SU-DHL-6 (cell line): Measurements from ENCODE around the gene LAMA2.

Experiments
- H2AFZ ChIP-seq: fragments of 200-600 bp; sonication (generic); 2 replicates; pipeline ENCODE4 v1.6.1; 2014; ENCODE audit warnings: low read depth, mild to moderate bottlenecking, moderate library complexity, mixed read lengths, antibody characterized with exemption, low read length; ENCODE audit not compliant: severe bottlenecking
- H3F3A ChIP-seq: fragments of 200-600 bp; shearing (Covaris generic); 2 replicates; pipeline ENCODE4 v1.6.0; 2016; ENCODE audit warnings: antibody characterized with exemption, mild to moderate bottlenecking; ENCODE audit not compliant: insufficient read depth
- H3K27ac ChIP-seq: fragments of 200-600 bp; sonication (generic); 2 replicates; pipeline ENCODE4 v1.5.1; 2016; ENCODE audit warnings: low read depth, mild to moderate bottlenecking, low read length, moderate library complexity, mixed read lengths
- H3K27me3 ChIP-seq: fragments of 200-600 bp; sonication (generic), shearing (Covaris generic); 2 replicates; pipeline ENCODE4 v1.6.0; 2014; ENCODE audit warnings: mild to moderate bottlenecking, low read length
- H3K36me3 ChIP-seq: fragments of 200-600 bp; sonication (generic); 2 replicates; pipeline ENCODE4 v1.6.1; 2014; ENCODE audit warnings: mild to moderate bottlenecking, low read length, mixed read lengths
- H3K4me2 ChIP-seq: fragments of 300-600, 200-600 bp; shearing (Covaris generic), sonication (generic); 2 replicates; pipeline ENCODE4 v1.6.0; 2014; ENCODE audit warnings: low read length, low read depth, mild to moderate bottlenecking; ENCODE audit not compliant: poor library complexity, severe bottlenecking
- H3K4me3 ChIP-seq: fragments of 200-600 bp; sonication (generic); 2 replicates; pipeline ENCODE4 v1.5.1; 2014; ENCODE audit warnings: antibody characterized with exemption, low read length, mild to moderate bottlenecking, mixed read lengths; ENCODE audit not compliant: insufficient read depth, poor library complexity, severe bottlenecking
- H3K79me2 ChIP-seq: fragments of 200-600 bp; sonication (generic); 2 replicates; pipeline ENCODE4 v1.6.1; 2014; ENCODE audit warnings: mild to moderate bottlenecking, low read length, moderate library complexity; ENCODE audit not compliant: insufficient read depth
- H3K9ac ChIP-seq: fragments of 200-600 bp; sonication (generic); 2 replicates; pipeline ENCODE4 v1.7.0; 2014; ENCODE audit warnings: mild to moderate bottlenecking, low read length
- H3K9me2 ChIP-seq: fragments of 200-600 bp; sonication (generic); replicated peaks from 2 replicates; pipeline ENCODE4 v1.6.1; 2014; ENCODE audit warnings: low read length; ENCODE audit not compliant: insufficient read depth
- H3K9me3 ChIP-seq: fragments of 200-600 bp; sonication (generic); 2 replicates; pipeline ENCODE4 v1.6.1; 2014; ENCODE audit warnings: low read length, mixed read lengths; ENCODE audit not compliant: insufficient read depth
- H4K20me1 ChIP-seq: fragments of 200-600 bp; sonication (generic); 2 replicates; pipeline ENCODE4 v1.6.1; 2014; ENCODE audit warnings: low read depth, mild to moderate bottlenecking, antibody characterized with exemption, low read length, moderate library complexity, mixed read lengths
- EZH2phosphoT487 ChIP-seq: fragments of 200-600 bp; sonication (generic), shearing (Covaris generic); conservative IDR thresholded peaks from 2 replicates; pipeline ENCODE4 v1.6.1; 2018; ENCODE audit warnings: mild to moderate bottlenecking, antibody characterized with exemption, low read length, moderate library complexity, mixed read lengths
- TF ChIP-seq, protein P1 (sequence below): fragments of 200-600 bp; sonication (generic); IDR thresholded peaks from one replicate; pipeline ENCODE4 v1.5.1; 2017; ENCODE audit warnings: antibody characterized with exemption, mild to moderate bottlenecking, low read length, moderate library complexity; ENCODE audit not compliant: insufficient read depth, poor library complexity, severe bottlenecking

The LAMA2 gene

GRCh38 chr6:129175066-129175465 is 292.1 kb downstream of the LAMA2 start:
- no peak overlapping the region for H3K9ac ChIP-seq
- no peak overlapping the region for H3K4me2 ChIP-seq
- H3K79me2 ChIP-seq: no peaks in the 10 kb centered on the region
- no peak overlapping the region for H2AFZ ChIP-seq
- H3K9me3 ChIP-seq: no peaks in the 10 kb centered on the region
- H4K20me1 ChIP-seq: no peaks in the 10 kb centered on the region
- no peaks in the 10 kb centered on the region for H3K36me3 ChIP-seq
- H3F3A ChIP-seq: no peaks in the 10 kb centered on the region
- no peaks in the 10 kb centered on the region for H3K27me3 ChIP-seq
- no peaks in the 10 kb centered on the region for H3K9me2 ChIP-seq
- no peak overlapping the region for H3K27ac ChIP-seq
- TF ChIP-seq, protein P1, sequence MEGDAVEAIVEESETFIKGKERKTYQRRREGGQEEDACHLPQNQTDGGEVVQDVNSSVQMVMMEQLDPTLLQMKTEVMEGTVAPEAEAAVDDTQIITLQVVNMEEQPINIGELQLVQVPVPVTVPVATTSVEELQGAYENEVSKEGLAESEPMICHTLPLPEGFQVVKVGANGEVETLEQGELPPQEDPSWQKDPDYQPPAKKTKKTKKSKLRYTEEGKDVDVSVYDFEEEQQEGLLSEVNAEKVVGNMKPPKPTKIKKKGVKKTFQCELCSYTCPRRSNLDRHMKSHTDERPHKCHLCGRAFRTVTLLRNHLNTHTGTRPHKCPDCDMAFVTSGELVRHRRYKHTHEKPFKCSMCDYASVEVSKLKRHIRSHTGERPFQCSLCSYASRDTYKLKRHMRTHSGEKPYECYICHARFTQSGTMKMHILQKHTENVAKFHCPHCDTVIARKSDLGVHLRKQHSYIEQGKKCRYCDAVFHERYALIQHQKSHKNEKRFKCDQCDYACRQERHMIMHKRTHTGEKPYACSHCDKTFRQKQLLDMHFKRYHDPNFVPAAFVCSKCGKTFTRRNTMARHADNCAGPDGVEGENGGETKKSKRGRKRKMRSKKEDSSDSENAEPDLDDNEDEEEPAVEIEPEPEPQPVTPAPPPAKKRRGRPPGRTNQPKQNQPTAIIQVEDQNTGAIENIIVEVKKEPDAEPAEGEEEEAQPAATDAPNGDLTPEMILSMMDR: no peak
- TF ChIP-seq EZH2phosphoT487: no peak
- H3K4me3 ChIP-seq: no peak overlapping the region

- no peaks in the 10 kb centered on the region for H3K27me3 ChIP-seq
- TF ChIP-seq, protein P1: no peak
- no peak for TF ChIP-seq EZH2phosphoT487
- no peaks in the 10 kb centered on the region for H3F3A ChIP-seq
- no peaks in the 10 kb centered on the region for H4K20me1 ChIP-seq
- no peaks in the 10 kb centered on the region for H3K9me2 ChIP-seq
- no peak overlapping the region for H3K4me3 ChIP-seq
- no peak overlapping the region for H3K27ac ChIP-seq
- no peak overlapping the region for H2AFZ ChIP-seq
- H3K36me3 ChIP-seq: no peaks in the 10 kb centered on the region
- H3K9me3 ChIP-seq: no peaks in the 10 kb centered on the region
- no peak overlapping the region for H3K9ac ChIP-seq
- no peaks in the 10 kb centered on the region for H3K79me2 ChIP-seq
- no peak overlapping the region for H3K4me2 ChIP-seq
Measured at GRCh38 chr6:129177801-129178200, 294.9 kb downstream of the LAMA2 start.

DNA sequence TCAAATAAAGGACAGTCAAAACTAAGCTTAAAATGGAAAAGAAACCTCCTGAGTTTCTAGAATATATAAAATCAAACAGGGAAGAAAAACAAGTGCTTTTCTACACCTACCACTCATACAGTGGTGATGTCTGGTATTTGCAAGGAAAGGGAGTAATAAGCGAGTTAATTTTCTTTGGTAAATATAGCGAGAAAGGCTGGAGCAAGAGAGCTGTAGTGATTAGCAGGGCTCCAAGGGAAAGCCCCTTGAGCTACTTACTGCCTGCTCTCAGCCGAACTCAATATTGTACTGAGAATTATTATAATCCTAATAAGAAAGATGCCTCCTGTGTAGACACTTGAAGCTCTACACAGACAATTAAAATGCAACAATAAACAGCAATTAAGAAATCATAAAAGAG is 296.3 kb downstream of the LAMA2 start:
- H3K27ac ChIP-seq: no peak overlapping the region
- H4K20me1 ChIP-seq: no peaks in the 10 kb centered on the region
- H2AFZ ChIP-seq: no peak overlapping the region

More for the DNA sequence above, 296.3 kb downstream of the LAMA2 start:
- Histone ChIP-seq H3K9me3 (no peaks in the 10 kb centered on the region), H3K9me2 (no peaks in the 10 kb centered on the region), H3K36me3 (no peaks in the 10 kb centered on the region), H3K4me2 (no peak overlapping the region), H3F3A (no peaks in the 10 kb centered on the region), H3K27me3 (no peaks in the 10 kb centered on the region), H3K79me2 (no peaks in the 10 kb centered on the region), H3K4me3 (no peak overlapping the region), H3K9ac (no peak overlapping the region)
- TF ChIP-seq EZH2phosphoT487: no peak
- TF ChIP-seq, protein P1: no peak
